SHP77 treated with DMSO at 0.1 percent for 48 hours (cell line): ENCODE results near the gene PSMB2.

Source experiments
- DNase-seq: peaks from one replicate; lab custom pipeline; 2025; lab: John Stamatoyannopoulos, UW

Gene PSMB2

GRCh38 chr1:35572296-35572695 is 69.0 kb downstream of the PSMB2 start:
- no peak for DNase-seq

GRCh38 chr1:35571263-35571662 is 70.1 kb downstream of the PSMB2 start:
- no peak for DNase-seq

- no peak for DNase-seq
Measured at GRCh38 chr1:35570589-35571137, 70.7 kb downstream of the PSMB2 start.

GRCh38 chr1:35569936-35570335 is 71.4 kb downstream of the PSMB2 start:
- DNase-seq: no peak

- no peak for DNase-seq
Measured at GRCh38 chr1:35568975-35569395, 72.3 kb downstream of the PSMB2 start.

GRCh38 chr1:35567947-35568558 is 73.3 kb downstream of the PSMB2 start:
- DNase-seq: no peak

- DNase-seq: no peak
Measured at GRCh38 chr1:35565742-35566133, 75.6 kb downstream of the PSMB2 start.

- DNase-seq: no peak
Measured at GRCh38 chr1:35564884-35565741, 76.2 kb downstream of the PSMB2 start.

GRCh38 chr1:35564037-35564883 is 77.1 kb downstream of the PSMB2 start:
- DNase-seq: peak; percentile 33

- DNase-seq: no peak
Measured at GRCh38 chr1:35563166-35563565, 78.2 kb downstream of the PSMB2 start.

- DNase-seq: no peak
Measured at GRCh38 chr1:35561972-35562680, 79.2 kb downstream of the PSMB2 start.

- DNase-seq: no peak
Measured at GRCh38 chr1:35561297-35561971, 79.9 kb downstream of the PSMB2 start.

GRCh38 chr1:35560256-35561225 is 80.8 kb downstream of the PSMB2 start:
- no peak for DNase-seq

- no peak for DNase-seq
Measured at GRCh38 chr1:35559317-35559944, 81.9 kb downstream of the PSMB2 start.

- no peak for DNase-seq
Measured at GRCh38 chr1:35558374-35559316, 82.7 kb downstream of the PSMB2 start.

- DNase-seq: peak; percentile 90
Measured at GRCh38 chr1:35557611-35558373, 83.5 kb downstream of the PSMB2 start, which contains the start of gene NCDN. TSS of gene NCDN (plus strand) at chr1:35557799. CDS start at chr1:35558191, 392 bp downstream.

- DNase-seq: peak; percentile 90
Measured at GRCh38 chr1:35557118-35557610, 84.2 kb downstream of the PSMB2 start, which contains the start of gene KIAA0319L. TSS of gene KIAA0319L (minus strand) at chr1:35557403. CDS start at chr1:35554491, 2,912 bp downstream.
